ENCODE data around the gene WDPCP. TPM values are rescaled to one million over a fixed set of nuclear protein-coding genes. Genes with fewer than 3 reads are reported as not detected.
"Not testable (repeated sequence)": the region's sequence is repeated elsewhere in the genome, so short reads cannot be mapped to it uniquely, and the experiment has no call there.

WDPCP gene
- total RNA-seq, 4 donors from 2014 or later: 7.1 to 19.9 (median 9.6) TPM

DNA sequence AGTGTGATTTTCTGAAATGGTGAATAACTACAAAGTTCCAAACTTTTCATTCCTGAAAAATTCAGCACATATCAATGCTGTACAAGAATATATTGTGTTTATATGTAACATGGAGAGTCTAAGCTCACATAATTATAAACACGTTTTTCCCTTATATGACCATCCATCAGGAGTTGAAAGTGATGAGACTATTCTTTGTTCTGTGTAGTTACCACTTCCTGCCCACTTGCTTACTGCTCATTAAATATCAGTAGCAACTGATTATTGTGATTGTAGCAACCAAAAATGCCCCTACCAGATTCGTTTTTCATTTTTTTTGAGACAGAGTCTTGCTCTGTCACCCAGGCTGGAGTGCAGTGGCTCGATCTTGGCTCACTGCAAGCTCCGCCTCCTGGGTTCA, 506.9 kb downstream of the WDPCP start:
- Histone ChIP-seq H3K9me3 (no peaks in the 10 kb centered on the region), H3K36me3 (no peaks in the 10 kb centered on the region), H3K4me3 (no peak overlapping the region), H3K27ac (no peak overlapping the region), H3K27me3 (peaks cover 44% of the 10 kb centered on the region), H3K4me1 (no peaks in the 10 kb centered on the region)
- 53 to 61% methylated on average over 3 to 4 of the region's 4 CpGs for WGBS, 2 donors (ENCODE audit: low coverage in 1 of 2)
- ATAC-seq: no peak
- TF ChIP-seq POLR2A (IDR thresholded peaks at IDR 0.05) (no peak), POLR2AphosphoS5 (IDR thresholded peaks at IDR 0.05) (no peak)

GRCh38 chr2:63078852-63079606, 509.2 kb downstream of the WDPCP start:
- WGBS, 2 donors (ENCODE audit: low coverage in 1 of 2): 63 to 95% methylated on average over 2 to 4 of the region's 4 CpGs

GRCh38 chr2:63074399-63074798, 513.9 kb downstream of the WDPCP start:
- H3K36me3 ChIP-seq, H3K4me3 ChIP-seq, H3K9me3 ChIP-seq, ATAC-seq, H3K27ac ChIP-seq, H3K4me1 ChIP-seq: not testable (repeated sequence)
- 79 to 89% methylated on average over 3 to 4 of the region's 4 CpGs for WGBS, 2 donors (ENCODE audit: low coverage in 1 of 2)
- peaks cover 27% of the 10 kb centered on the region for H3K27me3 ChIP-seq

More at GRCh38 chr2:63078852-63079606, 509.2 kb downstream of the WDPCP start:
- no peak for ATAC-seq
- no peaks in the 10 kb centered on the region for H3K9me3 ChIP-seq
- H3K4me3 ChIP-seq: no peak overlapping the region
- H3K36me3 ChIP-seq: no peaks in the 10 kb centered on the region
- peaks cover 44% of the 10 kb centered on the region for H3K27me3 ChIP-seq
- no peaks in the 10 kb centered on the region for H3K4me1 ChIP-seq
- TF ChIP-seq POLR2A (IDR thresholded peaks at IDR 0.05) (no peak), EP300 (IDR thresholded peaks at IDR 0.05) (no peak), CTCF (IDR thresholded peaks at IDR 0.05) (no peak), POLR2AphosphoS5 (IDR thresholded peaks at IDR 0.05) (no peak)
- H3K27ac ChIP-seq: no peak overlapping the region

GRCh38 chr2:63073994-63074393, 514.3 kb downstream of the WDPCP start:
- no peak overlapping the region for H3K27ac ChIP-seq
- ATAC-seq: no peak
- TF ChIP-seq POLR2A (IDR thresholded peaks at IDR 0.05): no peak
- no peak for TF ChIP-seq POLR2AphosphoS5 (IDR thresholded peaks at IDR 0.05)
- WGBS, 2 donors (ENCODE audit: low coverage in 1 of 2): 97% methylated on average over 3 of the region's 3 CpGs; no CpG with 5 or more reads in 1 of the 2 donors
- no peaks in the 10 kb centered on the region for H3K9me3 ChIP-seq
- no peaks in the 10 kb centered on the region for H3K36me3 ChIP-seq
- peaks cover 27% of the 10 kb centered on the region for H3K27me3 ChIP-seq
- no peaks in the 10 kb centered on the region for H3K4me1 ChIP-seq
- no peak overlapping the region for H3K4me3 ChIP-seq

DNA sequence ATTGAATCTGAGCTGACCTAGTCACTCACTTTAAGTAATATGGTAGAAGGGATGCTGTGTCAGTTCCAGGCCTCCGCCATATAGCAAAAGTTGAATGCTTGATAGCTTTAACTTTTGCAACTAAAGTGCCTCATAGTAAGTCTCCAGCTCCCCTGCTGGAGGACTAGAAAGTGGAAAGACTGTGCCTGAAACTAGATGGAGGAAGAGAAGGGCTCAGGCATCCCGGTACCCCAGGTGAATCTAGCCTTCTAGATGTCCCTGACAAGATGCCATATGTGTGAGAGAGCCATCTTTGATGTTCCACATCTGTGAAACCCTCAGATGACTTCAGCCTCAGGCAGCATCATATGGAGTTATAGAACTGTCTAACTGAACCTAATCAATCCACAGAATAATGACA, 516.6 kb downstream of the WDPCP start:
- TF ChIP-seq CTCF (IDR thresholded peaks at IDR 0.05): no peak
- no peak for TF ChIP-seq POLR2AphosphoS5 (IDR thresholded peaks at IDR 0.05)
- TF ChIP-seq POLR2A (IDR thresholded peaks at IDR 0.05): no peak
- TF ChIP-seq EP300 (IDR thresholded peaks at IDR 0.05): no peak

More for the DNA sequence above, 516.6 kb downstream of the WDPCP start:
- H3K4me1 ChIP-seq: no peaks in the 10 kb centered on the region
- no peak overlapping the region for H3K4me3 ChIP-seq
- 71 to 88% methylated on average over 2 of the region's 2 CpGs for WGBS, 2 donors (ENCODE audit: low coverage in 1 of 2)
- no peak for ATAC-seq
- H3K27me3 ChIP-seq: peaks cover 31% of the 10 kb centered on the region
- H3K36me3 ChIP-seq: no peaks in the 10 kb centered on the region
- H3K27ac ChIP-seq: no peak overlapping the region
- no peaks in the 10 kb centered on the region for H3K9me3 ChIP-seq

Small RNAs within 50 kb of the gene (small RNA-seq; reads per million reads assigned to genes)
- gene RF00017: 0 reads per million in 4 donors

Other genes starting within 250 kb of the WDPCP start
- 100 to 1,000 TPM; 134 to 229 (median 190) TPM for gene MDH1, start 486 bp upstream of the WDPCP start, total RNA-seq

All from gastroesophageal sphincter (tissue), 4 donors.